OCI-LY7 (cell line): ENCODE data around the gene DIAPH2.

Experiments
- CTCF ChIP-seq: fragments of 200-600 bp; sonication (generic); conservative IDR thresholded peaks from 2 replicates; pipeline ENCODE4 v1.5.1; 2014; ENCODE audit warnings: mild to moderate bottlenecking, antibody characterized with exemption, low read length, moderate library complexity, mixed read lengths
- EZH2phosphoT487 ChIP-seq: fragments of 200-600 bp; sonication (generic); IDR thresholded peaks from 2 replicates; pipeline ENCODE4 v1.6.1; 2018; ENCODE audit warnings: low read depth, borderline replicate concordance, mild to moderate bottlenecking, mixed run types, antibody characterized with exemption, low read length, moderate library complexity, mixed read lengths

- TF ChIP-seq CTCF (no peak), EZH2phosphoT487 (no peak)
Measured at GRCh38 chrX:97306771-97307470, 622.3 kb downstream of the DIAPH2 start.
